Kidney (tissue), 14 donors: ENCODE results near the gene SRD5A1. TPM values are rescaled to one million over a fixed set of nuclear protein-coding genes. Genes with fewer than 3 reads are reported as not detected.
A peak's percentile ranks its signal among the peaks of the same experiment; 100 is the strongest.

Source experiments
- DNase-seq, 5 donors: peaks; one replicate each; pipeline ENCODE4 v3.0.0-alpha.2; 2013 to 2020
- FAIRE-seq: peaks from 2 replicates; lab custom pipeline; 2012; peaks lifted over from hg19 to GRCh38; lab: Jason Lieb, UNC
- H3K27ac ChIP-seq, 2 donors: one replicate each; pipeline ENCODE4 v1.7.0; 2013; ENCODE audit warnings: low read depth in 2 of 2, low read length in 2 of 2, inconsistent platforms in 1 of 2
- H3K27me3 ChIP-seq: one replicate; pipeline ENCODE4 v1.7.1; 2013; ENCODE audit warnings: low read length, inconsistent platforms; ENCODE audit not compliant: control insufficient read depth, insufficient read depth
- H3K36me3 ChIP-seq, 3 donors: one replicate each; pipeline versions ENCODE4 v1.7.0 to v1.7.1; 2013; ENCODE audit warnings: low read length in 3 of 3, control low read depth in 1 of 3, inconsistent platforms in 1 of 3; ENCODE audit not compliant: insufficient read depth in 3 of 3, control insufficient read depth in 2 of 3
- H3K4me1 ChIP-seq, 3 donors: one replicate each; pipeline versions ENCODE4 v1.7.0 to v1.7.1; 2013; ENCODE audit warnings: low read length in 3 of 3, inconsistent platforms in 1 of 3, low read depth in 1 of 3; ENCODE audit not compliant: control insufficient read depth in 2 of 3, insufficient read depth in 2 of 3
- H3K4me3 ChIP-seq, 3 donors: one replicate each; pipeline versions ENCODE4 v1.7.0 to v1.8.1; 2013; ENCODE audit warnings: low read length in 3 of 3, control low read depth in 1 of 3, inconsistent platforms in 1 of 3
- H3K9ac ChIP-seq, 3 donors: one replicate each; pipeline versions ENCODE4 v1.7.0 to v1.7.1; 2013; ENCODE audit warnings: low read length in 3 of 3, control low read depth in 1 of 3, inconsistent platforms in 1 of 3
- H3K9me3 ChIP-seq, 3 donors: one replicate each; pipeline versions ENCODE4 v1.7.0 to v1.7.1; 2013; ENCODE audit warnings: low read length in 3 of 3, control low read depth in 1 of 3, inconsistent platforms in 1 of 3; ENCODE audit not compliant: control insufficient read depth in 2 of 3, insufficient read depth in 1 of 3
- intact Hi-C: fragments of 100-400 bp; cut with DNase I; formaldehyde crosslinking; loops from one replicate; pipeline ENCODE4 v1.11.1; 2022
- polyA plus RNA-seq: library from polyadenylated mRNA; stranded (reverse); fragments of 350-450 nt; fragmentation: Illumina TruSeq; extraction: RNeasy Lipid Tissue Mini Kit (QIAGEN cat#74804); gene quantifications from one replicate; pipeline ENCODE4 v1.2.3, GENCODE V29; 2014; ENCODE audit warnings: low read depth, low replicate concordance; ENCODE audit not compliant: insufficient read depth
- total RNA-seq: library from RNA; stranded (reverse); fragmentation: NEBNext Ultra II Directional; extraction: Animal tissue kit (Norgen Biotek cat#: 25700); gene quantifications from one replicate; pipeline ENCODE4 v1.2.1, GENCODE V29; 2021
- TF ChIP-seq, protein P1 (sequence below): IDR thresholded peaks from 3 replicates; pipeline ENCODE4 v1.5.1; 2012; ENCODE audit warnings: mild to moderate bottlenecking, moderate library complexity, borderline replicate concordance; ENCODE audit not compliant: insufficient read depth; ENCODE audit errors: extremely low read depth
- donor health status: control.
- donor health status: control.
- donor health status: control.
- donor health status: control.
- donor health status: control.
- donor health status: DM: yes; HTN: yes; CAD: no.
- donor health status: Normal renal cell carcinoma (clear cell type).

The SRD5A1 gene
- total and polyA plus RNA-seq, 2 donors from 2014 or later: 6.5 to 13.1 TPM

GRCh38 chr5:6680922-6681321, 47.7 kb downstream of the SRD5A1 start:
- TF ChIP-seq, protein P1, sequence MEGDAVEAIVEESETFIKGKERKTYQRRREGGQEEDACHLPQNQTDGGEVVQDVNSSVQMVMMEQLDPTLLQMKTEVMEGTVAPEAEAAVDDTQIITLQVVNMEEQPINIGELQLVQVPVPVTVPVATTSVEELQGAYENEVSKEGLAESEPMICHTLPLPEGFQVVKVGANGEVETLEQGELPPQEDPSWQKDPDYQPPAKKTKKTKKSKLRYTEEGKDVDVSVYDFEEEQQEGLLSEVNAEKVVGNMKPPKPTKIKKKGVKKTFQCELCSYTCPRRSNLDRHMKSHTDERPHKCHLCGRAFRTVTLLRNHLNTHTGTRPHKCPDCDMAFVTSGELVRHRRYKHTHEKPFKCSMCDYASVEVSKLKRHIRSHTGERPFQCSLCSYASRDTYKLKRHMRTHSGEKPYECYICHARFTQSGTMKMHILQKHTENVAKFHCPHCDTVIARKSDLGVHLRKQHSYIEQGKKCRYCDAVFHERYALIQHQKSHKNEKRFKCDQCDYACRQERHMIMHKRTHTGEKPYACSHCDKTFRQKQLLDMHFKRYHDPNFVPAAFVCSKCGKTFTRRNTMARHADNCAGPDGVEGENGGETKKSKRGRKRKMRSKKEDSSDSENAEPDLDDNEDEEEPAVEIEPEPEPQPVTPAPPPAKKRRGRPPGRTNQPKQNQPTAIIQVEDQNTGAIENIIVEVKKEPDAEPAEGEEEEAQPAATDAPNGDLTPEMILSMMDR: no peak
- Histone ChIP-seq H3K4me1 (no peaks in the 10 kb centered on the region), H3K27me3 (no peaks in the 10 kb centered on the region), H3K27ac (no peak overlapping the region), H3K4me3 (no peak overlapping the region), H3K36me3 (no peaks in the 10 kb centered on the region), H3K9me3 (no peaks in the 10 kb centered on the region), H3K9ac (no peak overlapping the region)
- FAIRE-seq: no peak
- DNase-seq: no peak
- intact Hi-C loops: no loop called here

GRCh38 chr5:6681682-6682081, 48.4 kb downstream of the SRD5A1 start:
- peak overlapping the region in 1 of 3 donors; percentile 23 for H3K4me3 ChIP-seq
- TF ChIP-seq, protein P1: no peak
- no peaks in the 10 kb centered on the region for H3K9me3 ChIP-seq
- intact Hi-C loops: no loop called here
- H3K4me1 ChIP-seq: no peaks in the 10 kb centered on the region
- no peak overlapping the region for H3K9ac ChIP-seq
- DNase-seq: no peak
- H3K36me3 ChIP-seq: no peaks in the 10 kb centered on the region
- no peak for FAIRE-seq
- no peak overlapping the region for H3K27ac ChIP-seq
- no peaks in the 10 kb centered on the region for H3K27me3 ChIP-seq

DNA sequence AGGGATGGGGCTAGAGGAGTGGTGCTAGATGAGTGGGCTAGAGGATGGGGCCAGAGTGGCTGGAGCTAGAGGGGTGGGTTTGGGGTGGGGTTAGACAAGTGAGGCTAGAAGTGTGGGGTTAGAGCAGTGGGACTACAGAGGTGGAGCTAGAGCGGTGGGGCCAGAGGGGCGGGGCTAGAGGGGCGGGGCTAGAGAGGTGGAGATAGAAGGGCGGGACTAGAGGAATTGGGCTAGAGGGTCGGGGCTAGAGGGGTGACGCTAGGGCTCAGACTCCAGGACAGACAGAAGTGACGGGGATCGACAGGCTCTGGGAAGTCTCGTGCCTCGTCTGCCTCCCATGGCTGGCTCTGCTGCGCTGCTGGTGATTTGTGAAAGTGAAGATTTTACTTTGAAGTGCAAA, 49.0 kb downstream of the SRD5A1 start:
- intact Hi-C loops: no loop called here
- H3K4me1 ChIP-seq: no peaks in the 10 kb centered on the region
- DNase-seq (no peak), FAIRE-seq (no peak)
- no peaks in the 10 kb centered on the region for H3K27me3 ChIP-seq
- H3K27ac ChIP-seq: no peak overlapping the region
- H3K9ac ChIP-seq: no peak overlapping the region
- TF ChIP-seq, protein P1: no peak
- H3K9me3 ChIP-seq: no peaks in the 10 kb centered on the region
- no peaks in the 10 kb centered on the region for H3K36me3 ChIP-seq
- no peak overlapping the region for H3K4me3 ChIP-seq

GRCh38 chr5:6683241-6683640, 50.0 kb downstream of the SRD5A1 start:
- H3K36me3 ChIP-seq: no peaks in the 10 kb centered on the region
- no peaks in the 10 kb centered on the region for H3K9me3 ChIP-seq
- no peak overlapping the region for H3K27ac ChIP-seq
- intact Hi-C loops: no loop called here
- H3K9ac ChIP-seq: no peak overlapping the region
- H3K4me3 ChIP-seq: no peak overlapping the region
- H3K4me1 ChIP-seq: no peaks in the 10 kb centered on the region
- no peaks in the 10 kb centered on the region for H3K27me3 ChIP-seq
- no peak for DNase-seq
- no peak for FAIRE-seq
- TF ChIP-seq, protein P1: no peak
